Caco-2 (cell line): Measurements from ENCODE around the gene PRPH2. TPM values are rescaled to one million over a fixed set of nuclear protein-coding genes. Genes with fewer than 3 reads are reported as not detected.

Experiments used
- BruUV-seq: library from RNA; stranded (reverse); fragments of 400-500 nt; replicated peaks from 2 replicates; lab custom pipeline; 2021; lab: Mats Ljungman, UMichigan
- CTCF ChIA-PET: fragments of 300-600 bp; sonication (Branson Sonifier 250); formaldehyde crosslinking; loops from one replicate; lab custom pipeline; 2022; ENCODE audit warnings: antibody characterized with exemption; lab: Charles Lee
- POLR2A ChIA-PET: fragments of 300-600 bp; sonication (Branson Sonifier 250); formaldehyde crosslinking; loops from one replicate; lab custom pipeline; 2022; ENCODE audit warnings: antibody characterized with exemption; lab: Charles Lee
- DNase-seq, 2 experiments: peaks; one replicate each; pipeline versions ENCODE4 v3.0.0 to v3.0.0-alpha.2; 2020 to 2022
- H3K27me3 ChIP-seq: replicated peaks from 2 replicates; pipeline ENCODE4 v1.6.0; 2011; ENCODE audit warnings: low read length; ENCODE audit not compliant: control insufficient read depth, insufficient read depth
- H3K36me3 ChIP-seq: 2 replicates; pipeline ENCODE4 v1.5.1; 2011; ENCODE audit warnings: low read length; ENCODE audit not compliant: control insufficient read depth, insufficient read depth
- H3K4me1 ChIP-seq: fragments of 250-450 bp; sonication (Bioruptor Pico); 2 replicates; pipeline ENCODE4 v1.5.1; 2020; ENCODE audit warnings: mild to moderate bottlenecking
- H3K4me3 ChIP-seq: 2 replicates; pipeline ENCODE4 v1.5.1; 2011; ENCODE audit warnings: low read depth, mild to moderate bottlenecking, control low read depth, low read length
- H3K9me3 ChIP-seq: fragments of 250-450 bp; sonication (Bioruptor Pico); 2 replicates; pipeline ENCODE4 v1.5.1; 2020; ENCODE audit warnings: mild to moderate bottlenecking, moderate library complexity
- H3K27ac Mint-ChIP-seq: one replicate; pipeline ENCODE4 v1.8.0; 2022; ENCODE audit warnings: mixed read lengths; ENCODE audit not compliant: unreplicated experiment
- H3K27me3 Mint-ChIP-seq: one replicate; pipeline ENCODE4 v1.8.0; 2022; ENCODE audit warnings: mixed read lengths; ENCODE audit not compliant: insufficient read depth, unreplicated experiment
- H3K36me3 Mint-ChIP-seq: one replicate; pipeline ENCODE4 v1.8.0; 2022; ENCODE audit warnings: mild to moderate bottlenecking, mixed read lengths; ENCODE audit not compliant: insufficient read depth, unreplicated experiment
- H3K4me1 Mint-ChIP-seq: one replicate; pipeline ENCODE4 v1.8.0; 2022; ENCODE audit warnings: low read depth, mixed read lengths; ENCODE audit not compliant: unreplicated experiment
- H3K4me3 Mint-ChIP-seq: one replicate; pipeline ENCODE4 v1.8.0; 2022; ENCODE audit warnings: mild to moderate bottlenecking, moderate library complexity, mixed read lengths; ENCODE audit not compliant: unreplicated experiment
- H3K9me3 Mint-ChIP-seq: one replicate; pipeline ENCODE4 v1.8.0; 2022; ENCODE audit warnings: mixed read lengths; ENCODE audit not compliant: unreplicated experiment
- intact Hi-C: fragments of 100-400 bp; cut with micrococcal nuclease; formaldehyde crosslinking; loops from one replicate; pipeline ENCODE4 v1.10.0; 2022; ENCODE audit not compliant: unreplicated experiment
- total RNA-seq: library from RNA; stranded (reverse); gene quantifications from 2 replicates; pipeline ENCODE4 v1.2.3, GENCODE V29; 2022
- TF ChIP-seq, protein P1 (sequence below), 2 experiments: fragments of 200-600 bp in 1 of 2; IDR thresholded peaks; 1 replicate in 1 of 2; 2 replicates in 1 of 2; pipeline versions ENCODE4 v1.5.1 to v1.8.0; 2011 to 2022; ENCODE audit warnings: antibody characterized with exemption in 1 of 2, control low read depth in 1 of 2, inconsistent platforms in 1 of 2, low read depth in 1 of 2, low read length in 1 of 2, mild to moderate bottlenecking in 1 of 2, moderate library complexity in 1 of 2; ENCODE audit not compliant: insufficient read depth in 1 of 2, severe bottlenecking in 1 of 2, unreplicated experiment in 1 of 2

The PRPH2 gene
- total RNA-seq, 1 experiment from 2014 or later = not detected

- no TSS peak for BruUV-seq
- Histone ChIP-seq H3K4me3 (no peak overlapping the region), H3K4me1 (no peaks in the 10 kb centered on the region), H3K9me3 (no peaks in the 10 kb centered on the region), H3K27me3 (no peaks in the 10 kb centered on the region), H3K36me3 (no peaks in the 10 kb centered on the region; the same call in 1 of the 2 replicates)
- ChIA-PET POLR2A (no interaction called here), CTCF (no interaction called here)
- intact Hi-C loops = no loop called here
- no peaks in the 10 kb centered on the region for H3K9me3 Mint-ChIP-seq
- DNase-seq = no peak
- H3K4me3 Mint-ChIP-seq = no peak overlapping the region
- peaks cover 58% of the 10 kb centered on the region for H3K36me3 Mint-ChIP-seq
- no peak overlapping the region for H3K27ac Mint-ChIP-seq
- TF ChIP-seq, protein P1, sequence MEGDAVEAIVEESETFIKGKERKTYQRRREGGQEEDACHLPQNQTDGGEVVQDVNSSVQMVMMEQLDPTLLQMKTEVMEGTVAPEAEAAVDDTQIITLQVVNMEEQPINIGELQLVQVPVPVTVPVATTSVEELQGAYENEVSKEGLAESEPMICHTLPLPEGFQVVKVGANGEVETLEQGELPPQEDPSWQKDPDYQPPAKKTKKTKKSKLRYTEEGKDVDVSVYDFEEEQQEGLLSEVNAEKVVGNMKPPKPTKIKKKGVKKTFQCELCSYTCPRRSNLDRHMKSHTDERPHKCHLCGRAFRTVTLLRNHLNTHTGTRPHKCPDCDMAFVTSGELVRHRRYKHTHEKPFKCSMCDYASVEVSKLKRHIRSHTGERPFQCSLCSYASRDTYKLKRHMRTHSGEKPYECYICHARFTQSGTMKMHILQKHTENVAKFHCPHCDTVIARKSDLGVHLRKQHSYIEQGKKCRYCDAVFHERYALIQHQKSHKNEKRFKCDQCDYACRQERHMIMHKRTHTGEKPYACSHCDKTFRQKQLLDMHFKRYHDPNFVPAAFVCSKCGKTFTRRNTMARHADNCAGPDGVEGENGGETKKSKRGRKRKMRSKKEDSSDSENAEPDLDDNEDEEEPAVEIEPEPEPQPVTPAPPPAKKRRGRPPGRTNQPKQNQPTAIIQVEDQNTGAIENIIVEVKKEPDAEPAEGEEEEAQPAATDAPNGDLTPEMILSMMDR (IDR thresholded peaks at IDR 0.05; ENCODE audit: insufficient read depth in 1 of 2, low read depth in 1 of 2, low read length in 1 of 2, severe bottlenecking in 1 of 2, unreplicated experiment in 1 of 2) = no peak
- H3K27me3 Mint-ChIP-seq = no peaks in the 10 kb centered on the region
- H3K4me1 Mint-ChIP-seq = no peaks in the 10 kb centered on the region
Observed at GRCh38 chr6:42664718-42665117, 57.7 kb downstream of the PRPH2 start.

DNA sequence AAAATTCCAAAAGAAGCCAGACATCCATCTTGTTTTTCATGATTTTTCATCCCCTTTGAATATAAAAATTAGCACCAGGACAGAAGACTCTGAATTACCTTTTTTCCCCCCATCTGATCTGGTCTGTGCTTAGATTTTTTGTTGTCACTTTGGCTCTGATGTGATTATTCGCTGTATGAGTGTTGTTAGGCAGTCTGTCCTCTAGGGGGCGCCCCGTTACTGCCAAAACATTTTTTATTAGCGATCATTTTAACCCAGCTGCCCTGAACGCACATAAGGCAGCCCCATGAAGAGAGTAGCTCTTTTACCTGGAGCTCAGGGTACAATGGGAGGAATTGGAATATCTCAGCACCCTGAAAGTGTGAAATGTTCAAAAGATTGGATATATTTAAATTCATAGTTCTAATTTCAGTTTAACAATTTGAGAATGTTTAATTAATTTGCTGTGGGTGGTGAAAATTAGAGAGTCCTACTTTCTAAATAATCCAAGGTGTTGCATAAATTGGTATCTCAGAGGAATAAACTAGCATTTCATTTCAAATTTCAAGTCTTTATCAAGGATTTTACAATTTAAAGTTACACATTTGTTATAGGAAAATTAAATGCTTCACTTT, 60.8 kb downstream of the PRPH2 start:
- Mint-ChIP-seq H3K36me3 (peaks cover 46% of the 10 kb centered on the region), H3K27me3 (no peaks in the 10 kb centered on the region), H3K9me3 (no peaks in the 10 kb centered on the region), H3K4me1 (no peaks in the 10 kb centered on the region), H3K4me3 (no peak overlapping the region), H3K27ac (no peak overlapping the region)
- no TSS peak for BruUV-seq
- Histone ChIP-seq H3K36me3 (no peaks in the 10 kb centered on the region; the same call in 1 of the 2 replicates), H3K27me3 (no peaks in the 10 kb centered on the region), H3K4me3 (no peak overlapping the region), H3K9me3 (no peaks in the 10 kb centered on the region), H3K4me1 (no peaks in the 10 kb centered on the region)
- TF ChIP-seq, protein P1 (IDR thresholded peaks at IDR 0.05; ENCODE audit: insufficient read depth in 1 of 2, low read depth in 1 of 2, low read length in 1 of 2, severe bottlenecking in 1 of 2, unreplicated experiment in 1 of 2) = peak; percentile 83 to 85
- intact Hi-C loops = loop anchor here (1.0 kb wide), 3 partner anchors 65 to 238 kb away; no protein-coding TSS in a partner anchor
- CTCF ChIA-PET = interaction anchor here (0.5 to 1.6 kb wide), 5 partner anchors 65 to 218 kb away, joined by 3 to 34 read pairs (median 6); partner anchors contain the start of genes RPL7L1 and UBR2
- DNase-seq = peak; percentile 65 to 78
- POLR2A ChIA-PET = interaction anchor here (1.0 kb wide), 1 partner anchor 218 kb away, joined by 5 read pairs; the partner anchor contains the start of gene RPL7L1

DNA sequence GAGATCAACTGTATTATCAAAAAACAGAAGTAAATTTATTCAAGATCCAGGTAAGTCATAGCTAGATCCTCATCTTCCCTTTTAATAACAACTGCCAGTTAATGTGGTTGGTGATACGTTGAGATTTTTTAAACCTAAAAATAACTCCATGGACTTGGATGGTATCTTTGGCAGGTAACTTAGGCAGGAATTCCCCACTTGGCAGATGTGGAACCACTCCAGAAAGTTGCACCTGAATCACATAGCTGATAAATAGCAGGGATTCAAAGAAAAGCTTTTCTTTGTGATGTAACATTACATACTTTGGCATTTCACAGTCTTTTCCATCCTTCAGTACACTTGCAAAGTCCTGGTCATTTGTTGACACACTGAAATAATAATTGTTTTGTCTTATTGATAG, 62.6 kb downstream of the PRPH2 start:
- BruUV-seq = no TSS peak
- Histone ChIP-seq H3K36me3 (no peaks in the 10 kb centered on the region; the same call in 1 of the 2 replicates), H3K27me3 (no peaks in the 10 kb centered on the region), H3K9me3 (no peaks in the 10 kb centered on the region), H3K4me1 (no peaks in the 10 kb centered on the region), H3K4me3 (no peak overlapping the region)
- Mint-ChIP-seq H3K27me3 (no peaks in the 10 kb centered on the region), H3K36me3 (peaks cover 37% of the 10 kb centered on the region), H3K4me1 (no peaks in the 10 kb centered on the region), H3K4me3 (no peak overlapping the region), H3K27ac (no peak overlapping the region), H3K9me3 (no peaks in the 10 kb centered on the region)
- POLR2A ChIA-PET = no interaction called here
- intact Hi-C loops = no loop called here
- no peak for DNase-seq
- CTCF ChIA-PET = no interaction called here
- TF ChIP-seq, protein P1 (IDR thresholded peaks at IDR 0.05; ENCODE audit: insufficient read depth in 1 of 2, low read depth in 1 of 2, low read length in 1 of 2, severe bottlenecking in 1 of 2, unreplicated experiment in 1 of 2) = no peak
